Measurements from ENCODE around the gene PPBP.
"Not testable (repeated sequence)": the region's sequence is repeated elsewhere in the genome, so short reads cannot be mapped to it uniquely, and the experiment has no call there.

The PPBP gene

GRCh38 chr4:73991742-73992000, 3.7 kb upstream of the PPBP start:
- no peak for DNase-seq

- no peak for DNase-seq
Observed at GRCh38 chr4:73990988-73991741, 3.2 kb upstream of the PPBP start.

- no peak for DNase-seq
Observed at GRCh38 chr4:73989928-73990327, 1.9 kb upstream of the PPBP start.

- no peak for DNase-seq
Observed at GRCh38 chr4:73989031-73989430, 1.0 kb upstream of the PPBP start.

GRCh38 chr4:73985528-73985852, 2.5 kb downstream of the PPBP start:
- no peak for DNase-seq

- DNase-seq, result no peak
Observed at GRCh38 chr4:73984736-73985527, 3.1 kb downstream of the PPBP start.

- DNase-seq, result not testable (repeated sequence)
Observed at GRCh38 chr4:73981175-73981574, 6.8 kb downstream of the PPBP start.

- DNase-seq, result no peak
Observed at GRCh38 chr4:73979407-73979957, 8.5 kb downstream of the PPBP start.

- DNase-seq, result no peak
Observed at GRCh38 chr4:73978886-73979285, 9.1 kb downstream of the PPBP start.

GRCh38 chr4:73976716-73977115, 11.3 kb downstream of the PPBP start:
- no peak for DNase-seq

GRCh38 chr4:73976217-73976616, 11.8 kb downstream of the PPBP start:
- no peak for DNase-seq

- DNase-seq, result no peak
Observed at GRCh38 chr4:73974352-73974751, 13.6 kb downstream of the PPBP start.

- no peak for DNase-seq
Observed at GRCh38 chr4:73970945-73971344, 17.0 kb downstream of the PPBP start.

- DNase-seq, result no peak
Observed at GRCh38 chr4:73970011-73970410, 18.0 kb downstream of the PPBP start.

GRCh38 chr4:73967866-73968265, 20.1 kb downstream of the PPBP start:
- no peak for DNase-seq

- DNase-seq, result no peak
Observed at GRCh38 chr4:73964862-73965611, 23.0 kb downstream of the PPBP start.

- no peak for DNase-seq
Observed at GRCh38 chr4:73962724-73963123, 25.3 kb downstream of the PPBP start.

- not testable (repeated sequence) for DNase-seq
Observed at GRCh38 chr4:73959041-73959440, 28.9 kb downstream of the PPBP start.

- no peak for DNase-seq
Observed at GRCh38 chr4:73952352-73952751, 35.6 kb downstream of the PPBP start.

- not testable (repeated sequence) for DNase-seq
Observed at GRCh38 chr4:73950376-73950920, 37.5 kb downstream of the PPBP start.

- no peak for DNase-seq
Observed at GRCh38 chr4:73948990-73949706, 38.8 kb downstream of the PPBP start.

- DNase-seq, result no peak
Observed at GRCh38 chr4:73948291-73948690, 39.7 kb downstream of the PPBP start.

Data from GOT3 (cell line).